DMS79 treated with DMSO at 0.1 percent for 48 hours (cell line): ENCODE data around the gene GAS2L2.
A peak's percentile ranks its signal among the peaks of the same experiment; 100 is the strongest.
"Not testable (repeated sequence)": the region's sequence is repeated elsewhere in the genome, so short reads cannot be mapped to it uniquely, and the experiment has no call there.

Source experiments
- DNase-seq: peaks from one replicate; lab custom pipeline; 2025; lab: John Stamatoyannopoulos, UW

Gene GAS2L2

GRCh38 chr17:35773679-35774425, 20.8 kb upstream of the GAS2L2 start:
- no peak for DNase-seq

GRCh38 chr17:35773129-35773528, 20.1 kb upstream of the GAS2L2 start:
- DNase-seq, result no peak

- DNase-seq, result no peak
Measured at GRCh38 chr17:35769895-35770486, 17.0 kb upstream of the GAS2L2 start.

GRCh38 chr17:35768797-35769196, 15.8 kb upstream of the GAS2L2 start:
- no peak for DNase-seq

- peak; percentile 28 for DNase-seq
Measured at GRCh38 chr17:35766903-35767510, 14.0 kb upstream of the GAS2L2 start.

GRCh38 chr17:35766489-35766877, 13.4 kb upstream of the GAS2L2 start:
- no peak for DNase-seq

GRCh38 chr17:35765756-35766488, 12.9 kb upstream of the GAS2L2 start:
- no peak for DNase-seq

- DNase-seq, result no peak
Measured at GRCh38 chr17:35765086-35765710, 12.2 kb upstream of the GAS2L2 start.

- DNase-seq, result peak; percentile 75
Measured at GRCh38 chr17:35764123-35764991, 11.3 kb upstream of the GAS2L2 start.

- DNase-seq, result no peak
Measured at GRCh38 chr17:35763767-35764122, 10.7 kb upstream of the GAS2L2 start.

GRCh38 chr17:35761601-35762000, 8.6 kb upstream of the GAS2L2 start:
- no peak for DNase-seq

GRCh38 chr17:35760587-35760986, 7.5 kb upstream of the GAS2L2 start, which contains the start of gene C17orf50:
C17orf50 (plus strand) TSS chr17:35760887; CDS start chr17:35760942, 55 bp downstream.
- DNase-seq, result no peak

GRCh38 chr17:35757243-35757642, 4.2 kb upstream of the GAS2L2 start:
- DNase-seq, result no peak

- no peak for DNase-seq
Measured at GRCh38 chr17:35752471-35752870, 568 bp downstream of the GAS2L2 start.

GRCh38 chr17:35751541-35751940, 1.5 kb downstream of the GAS2L2 start:
- DNase-seq, result not testable (repeated sequence)

- no peak for DNase-seq
Measured at GRCh38 chr17:35750526-35751395, 2.3 kb downstream of the GAS2L2 start.

GRCh38 chr17:35749560-35750412, 3.3 kb downstream of the GAS2L2 start:
- DNase-seq, result peak; percentile 20

GRCh38 chr17:35748979-35749378, 4.1 kb downstream of the GAS2L2 start:
- DNase-seq, result no peak

GRCh38 chr17:35748341-35748841, 4.6 kb downstream of the GAS2L2 start:
- no peak for DNase-seq
